NCI-H524 treated with DMSO at 0.1 percent for 48 hours (cell line): Measurements from ENCODE around the gene DNAJC17.
A peak's percentile ranks its signal among the peaks of the same experiment; 100 is the strongest.

Experiments used
- DNase-seq: peaks from one replicate; lab custom pipeline; 2025; lab: John Stamatoyannopoulos, UW

DNAJC17 gene

GRCh38 chr15:40830884-40831283 lies 23.6 kb upstream of the DNAJC17 start:
- no peak for DNase-seq

DNA sequence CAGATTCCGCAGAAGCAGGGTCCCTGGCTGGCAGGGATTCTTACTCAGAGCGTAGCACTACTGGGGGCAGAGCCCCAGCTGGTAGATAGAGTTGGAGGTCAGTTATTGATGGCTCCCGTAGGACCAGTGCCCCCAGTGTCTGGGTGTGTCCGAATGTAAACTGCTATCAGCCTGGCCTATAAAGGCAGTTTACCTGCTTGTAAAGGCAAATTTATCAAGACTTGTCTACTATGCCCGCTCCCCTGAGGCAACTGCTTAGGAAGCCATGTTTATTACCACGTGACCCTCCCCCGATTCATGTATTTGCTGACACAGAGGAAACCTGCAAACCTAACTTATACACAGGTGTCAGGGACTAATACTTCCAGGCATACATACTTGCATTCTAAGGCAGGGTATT lies 21.8 kb upstream of the DNAJC17 start:
- DNase-seq = no peak

- no peak for DNase-seq
Observed at GRCh38 chr15:40828447-40829036, 21.3 kb upstream of the DNAJC17 start, which contains the start of gene PPP1R14D. Gene PPP1R14D (minus strand): TSS chr15:40828708. CDS start chr15:40828641, 67 bp downstream.

DNA sequence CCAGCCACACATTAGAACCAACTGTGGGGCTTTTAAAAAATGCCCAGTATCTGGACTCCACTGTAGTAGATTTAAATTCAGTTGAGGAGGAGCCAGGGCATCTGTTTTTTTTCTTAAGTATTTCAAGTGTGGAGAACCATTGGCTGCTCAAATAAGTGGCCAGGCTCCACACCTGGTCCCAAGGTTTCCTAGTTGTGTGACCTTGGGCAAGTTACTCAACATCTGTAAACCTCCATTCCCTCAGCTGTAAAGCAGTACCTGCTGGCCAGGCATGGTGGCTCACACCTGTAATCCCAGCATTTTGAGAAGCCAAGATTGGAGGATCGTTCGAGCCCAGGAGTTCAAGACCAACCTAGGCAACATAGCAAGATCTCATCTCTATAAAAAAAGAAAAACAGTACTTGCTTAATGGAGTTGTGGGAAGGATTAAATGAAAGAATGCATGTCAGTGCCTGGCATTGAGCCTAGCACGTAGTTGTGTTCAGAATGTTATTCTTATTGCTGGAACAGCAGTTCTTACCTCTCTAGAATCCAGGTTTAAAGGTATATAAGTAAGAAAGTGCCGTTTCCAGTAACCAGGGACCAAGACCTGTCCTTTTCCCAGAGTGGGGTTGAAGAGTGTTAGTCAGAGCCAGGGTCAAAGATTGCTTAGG lies 19.3 kb upstream of the DNAJC17 start:
- DNase-seq = no peak

GRCh38 chr15:40825661-40826422 lies 18.6 kb upstream of the DNAJC17 start:
- DNase-seq = no peak

DNA sequence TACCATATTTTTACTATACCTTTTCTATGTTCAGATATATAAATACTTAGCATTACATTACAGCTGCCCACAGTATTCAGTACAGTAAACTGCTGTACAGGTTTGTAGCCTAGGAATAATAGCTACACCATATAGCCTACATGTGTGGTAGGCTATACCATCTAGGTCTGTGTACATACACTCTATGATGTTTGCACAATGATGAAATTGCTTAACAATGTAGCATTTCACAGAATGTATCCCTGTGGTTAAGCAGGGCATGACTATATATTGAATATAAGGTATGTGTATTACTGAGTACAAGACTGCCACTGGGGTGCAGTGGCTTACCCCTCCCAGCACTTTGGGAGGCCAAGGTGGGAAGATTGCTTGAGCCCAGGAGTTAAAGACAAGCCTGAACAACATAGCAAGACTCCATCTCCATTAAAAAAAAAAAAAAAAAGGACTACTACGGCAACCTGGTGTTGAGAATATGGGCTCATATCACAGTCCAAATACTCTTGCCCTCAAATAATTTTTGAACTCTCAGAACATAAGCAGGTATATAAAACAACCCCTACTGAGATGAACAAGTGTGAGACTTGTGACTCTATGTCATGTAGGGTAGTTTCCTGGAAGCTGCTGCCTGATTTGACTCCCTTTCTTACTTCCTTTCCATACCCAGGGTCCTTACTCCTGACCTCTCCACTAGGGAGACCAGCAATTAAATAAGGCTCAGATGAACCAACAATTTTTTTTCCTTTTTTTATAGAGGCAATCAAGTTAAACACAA lies 16.5 kb upstream of the DNAJC17 start:
- DNase-seq = no peak

DNA sequence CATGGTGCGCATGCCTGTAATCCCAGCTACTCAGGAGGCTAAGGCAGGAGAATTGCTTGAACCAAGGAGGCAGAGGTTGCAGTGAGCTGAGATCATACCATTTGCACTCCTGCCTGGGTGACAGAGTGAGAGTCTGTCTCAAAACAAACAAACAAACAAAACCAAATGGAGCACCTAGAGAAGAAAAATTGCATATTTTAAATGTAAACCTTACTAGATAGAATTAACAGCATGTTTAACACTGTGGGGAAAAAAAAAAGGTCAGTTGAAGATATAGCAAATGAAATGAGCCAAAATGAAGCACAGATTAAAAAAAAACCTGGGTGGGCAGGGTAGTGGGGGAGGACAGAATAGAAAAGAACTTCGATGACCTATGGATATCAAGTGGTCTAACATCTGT lies 13.9 kb upstream of the DNAJC17 start:
- no peak for DNase-seq

- DNase-seq = no peak
Observed at GRCh38 chr15:40819048-40819447, 11.8 kb upstream of the DNAJC17 start.

DNA sequence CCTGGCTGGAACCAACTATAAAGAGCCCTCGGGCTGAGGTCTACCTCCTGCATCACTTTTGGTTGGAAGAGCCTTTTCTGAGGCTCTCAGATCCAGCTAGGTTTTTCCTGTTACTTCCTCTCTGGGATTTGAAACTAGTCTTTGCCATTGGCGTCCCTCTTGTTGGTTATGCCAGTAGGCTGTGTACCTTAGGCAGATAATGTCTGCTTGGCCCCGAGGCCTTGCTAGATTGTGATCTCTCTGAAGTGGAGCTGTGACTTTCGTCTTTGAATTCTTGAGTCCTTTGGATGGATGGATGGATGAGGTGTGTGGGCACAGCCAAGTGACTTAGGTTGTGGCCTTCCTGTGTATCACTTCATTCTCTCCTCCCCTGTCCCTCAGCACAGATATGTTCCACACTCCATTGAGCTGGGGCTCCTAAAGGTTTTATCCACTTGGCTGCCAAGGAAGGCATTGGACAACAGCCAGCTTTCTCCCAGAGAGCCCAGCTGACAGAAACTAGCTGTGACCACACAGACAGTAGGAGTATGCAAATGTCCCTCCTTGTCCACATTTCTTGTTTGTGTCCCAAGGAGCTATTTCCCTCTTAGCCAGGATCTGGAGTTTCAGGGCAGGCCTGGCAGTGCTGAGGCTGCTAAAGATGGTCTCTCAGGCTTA lies 7.9 kb upstream of the DNAJC17 start:
- no peak for DNase-seq

DNA sequence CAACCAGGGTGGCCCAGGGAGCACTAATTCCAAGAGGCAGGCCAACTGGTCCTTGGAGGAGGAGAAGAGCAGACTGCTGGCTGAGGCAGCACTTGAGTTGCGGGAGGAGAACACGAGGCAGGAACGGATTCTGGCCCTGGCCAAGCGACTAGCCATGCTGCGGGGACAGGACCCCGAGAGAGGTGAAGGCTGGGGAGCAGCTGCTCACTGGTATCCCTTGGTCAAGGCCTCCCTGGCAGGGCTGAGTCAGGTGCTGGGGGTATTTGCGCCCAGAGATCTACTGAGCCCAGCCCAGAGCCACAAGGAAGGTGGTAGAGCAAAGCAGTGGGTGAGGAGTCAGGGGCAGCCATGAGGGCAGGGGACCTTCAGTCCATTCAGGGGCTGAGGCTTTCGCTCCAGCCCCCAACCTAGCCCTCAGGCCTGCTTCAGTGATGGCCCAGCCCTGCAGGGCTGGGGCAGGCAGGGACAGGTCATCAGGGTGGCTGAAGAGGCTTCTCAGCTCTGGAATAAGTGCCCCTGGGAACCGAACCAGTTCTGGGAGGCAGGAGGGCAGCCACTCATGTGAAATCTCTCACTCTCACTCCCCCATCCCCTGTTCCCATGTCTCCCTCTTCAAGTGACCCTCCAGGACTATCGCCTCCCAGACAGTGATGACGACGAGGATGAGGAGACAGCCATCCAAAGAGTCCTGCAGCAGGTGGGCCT lies 5.6 kb upstream of the DNAJC17 start:
- DNase-seq = no peak

- DNase-seq = no peak
Observed at GRCh38 chr15:40808861-40809450, 1.7 kb upstream of the DNAJC17 start.

- DNase-seq = no peak
Observed at GRCh38 chr15:40807888-40808461, 702 bp upstream of the DNAJC17 start.

DNA sequence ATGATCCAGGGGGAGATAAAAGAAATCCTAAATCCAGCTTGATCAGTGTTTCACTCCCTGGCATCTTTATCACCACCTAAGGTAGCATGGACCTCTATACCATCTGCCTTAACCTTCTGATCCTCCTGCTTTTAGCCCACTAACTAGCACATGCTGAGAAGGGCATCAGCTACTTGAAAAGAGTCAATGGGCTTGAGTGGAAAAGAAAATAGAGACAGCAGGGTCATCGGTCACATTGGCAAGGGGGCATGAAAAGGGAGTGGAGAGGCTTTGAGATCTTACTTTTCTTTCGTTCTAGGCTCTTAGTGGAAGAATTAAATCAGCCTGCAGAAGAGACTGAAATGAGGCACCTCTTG lies 623 bp downstream of the DNAJC17 start:
- DNase-seq = peak; percentile 31

DNA sequence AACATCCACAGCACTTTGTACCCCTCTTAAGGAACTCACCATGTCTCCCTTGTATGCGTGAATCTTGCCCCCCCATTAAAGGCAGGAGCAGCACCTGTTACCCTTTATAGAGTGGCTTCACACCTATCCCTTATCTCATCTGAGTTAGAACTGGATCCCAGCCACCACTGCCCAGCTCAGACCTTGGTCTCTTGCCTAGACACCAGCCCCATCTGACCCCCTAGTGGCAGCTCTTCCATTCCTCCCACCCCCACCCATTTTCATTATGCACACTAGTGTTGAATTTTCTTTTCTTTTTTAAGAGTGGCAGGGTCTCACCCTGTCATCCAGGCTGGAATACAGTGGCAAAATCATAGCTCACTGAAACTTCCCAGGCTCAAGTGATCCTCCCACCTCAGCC lies 3.6 kb downstream of the DNAJC17 start:
- no peak for DNase-seq

GRCh38 chr15:40803076-40803475 lies 4.2 kb downstream of the DNAJC17 start:
- no peak for DNase-seq

- no peak for DNase-seq
Observed at GRCh38 chr15:40799523-40799922, 7.8 kb downstream of the DNAJC17 start.

GRCh38 chr15:40796512-40796911 lies 10.8 kb downstream of the DNAJC17 start:
- no peak for DNase-seq

DNA sequence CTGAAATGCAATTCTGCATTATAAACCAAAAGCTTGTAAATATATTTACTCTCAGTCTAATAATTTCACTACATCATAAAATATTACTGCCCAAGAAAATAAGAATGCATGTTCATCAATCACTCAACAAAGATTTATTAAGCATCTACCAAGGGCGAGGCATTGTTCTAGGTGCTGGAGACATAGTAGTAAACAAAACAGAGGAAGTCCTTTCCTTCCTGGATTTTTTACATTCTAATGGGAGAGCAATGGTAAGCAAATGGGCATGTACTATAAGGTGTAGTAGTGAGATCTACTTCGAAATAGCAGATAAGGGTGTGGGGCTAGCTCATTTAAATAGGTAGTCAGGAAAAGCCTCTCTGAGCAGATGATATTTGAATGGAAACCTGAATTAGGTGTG lies 11.2 kb downstream of the DNAJC17 start:
- no peak for DNase-seq

DNA sequence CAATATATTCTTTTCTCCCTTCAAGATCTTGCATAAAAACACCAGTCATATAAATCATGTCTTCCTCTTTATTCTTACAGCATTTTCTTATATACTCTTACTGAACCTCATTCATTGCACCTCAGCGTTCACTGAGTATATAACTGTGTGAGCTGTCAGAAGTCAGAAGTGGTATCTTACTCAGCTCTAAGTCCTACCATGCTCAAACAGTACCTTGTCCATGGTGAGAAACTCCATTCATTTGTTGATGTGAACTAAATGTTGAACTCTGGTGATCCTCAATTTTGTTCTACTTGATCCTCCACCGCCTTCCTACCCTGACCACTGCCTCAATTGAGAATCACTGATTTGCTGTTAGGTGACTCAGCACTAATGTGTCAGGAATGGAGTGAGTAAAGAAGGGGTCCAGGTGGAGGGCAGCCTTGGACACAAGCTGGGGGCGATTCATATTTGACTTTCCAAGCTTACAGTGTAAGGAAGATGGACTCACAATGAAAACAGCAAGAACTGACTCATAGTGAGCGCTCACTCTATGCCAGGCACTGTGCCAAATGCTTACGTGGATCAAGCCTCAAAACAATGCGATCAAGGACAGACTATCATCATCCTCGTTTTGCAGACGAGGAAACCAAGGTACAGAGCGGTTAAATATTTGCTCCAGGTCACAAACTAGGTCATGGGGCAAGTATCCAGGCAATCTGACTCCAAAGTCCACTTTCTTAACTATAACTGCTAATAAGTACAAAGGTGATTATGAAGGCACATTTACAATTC lies 13.9 kb downstream of the DNAJC17 start:
- DNase-seq = no peak

DNA sequence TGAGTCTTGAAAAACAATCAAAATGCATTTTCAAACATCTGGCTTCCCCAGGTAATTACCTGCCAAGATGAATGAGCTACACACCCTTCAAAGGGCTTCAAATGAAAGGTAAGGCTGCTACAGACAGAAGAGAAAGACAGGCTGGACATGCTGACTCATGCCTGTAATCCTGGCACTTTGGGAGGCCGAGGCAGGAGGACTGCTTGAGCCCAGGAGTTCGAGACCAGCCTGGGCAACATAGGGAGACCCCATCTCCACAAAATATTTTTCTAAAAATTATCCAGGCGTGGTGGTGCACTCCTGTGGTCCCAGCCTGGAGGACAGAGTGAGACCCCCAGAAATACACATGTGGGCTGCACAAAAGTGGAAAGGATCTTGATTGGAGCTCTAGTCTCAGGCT lies 14.9 kb downstream of the DNAJC17 start:
- no peak for DNase-seq
